SJCRH30 (cell line): ENCODE data around the gene STARD5. TPM values are rescaled to one million over a fixed set of nuclear protein-coding genes. Genes with fewer than 3 reads are reported as not detected.

Source experiments
- total RNA-seq: library from RNA; depleted of rRNA; stranded (reverse); fragments of >200 nt; shearing (Covaris generic); gene quantifications from 2 replicates; pipeline ENCODE4 v1.2.3, GENCODE V29; 2014; rRNA removed

STARD5 gene
- total RNA-seq, 1 experiment from 2014 or later = 3.8 TPM

Other genes starting within 250 kb of the STARD5 start
- not detected in 2 replicates for gene CFAP161, start 189.9 kb downstream of the STARD5 start, total RNA-seq
- 0.18 TPM in 1 of 2 replicates, not detected in the other for gene IL16, start 127.3 kb downstream of the STARD5 start, total RNA-seq
- gene TMC3, start 50.1 kb upstream of the STARD5 start, total RNA-seq = 0.06 TPM in 1 of 2 replicates, not detected in the other